IMR-90 (cell line): ENCODE data around the gene UCK2. TPM values are rescaled to one million over a fixed set of nuclear protein-coding genes. Genes with fewer than 3 reads are reported as not detected.

Experiments
- ATAC-seq: fragments of 200-7000 bp; cut with Tn5 transposase; 2 replicates; pipeline ENCODE4 v1.9.1; 2020; ENCODE audit warnings: low read depth, mild to moderate bottlenecking, moderate library complexity
- BruUV-seq: library from RNA; stranded (reverse); fragments of 400-500 nt; replicated peaks from 2 replicates; lab custom pipeline; 2021; lab: Mats Ljungman, UMichigan
- CTCF ChIA-PET: fragments of 300-600 bp; formaldehyde crosslinking; extraction: SDS; loops from one replicate; lab custom pipeline; 2021; ENCODE audit warnings: antibody characterized with exemption; lab: Yijun Ruan, JAX
- POLR2A ChIA-PET: fragments of 300-600 bp; sonication (Branson Sonifier 250); formaldehyde crosslinking; loops from one replicate; lab custom pipeline; 2022; ENCODE audit warnings: antibody characterized with exemption; ENCODE audit not compliant: unreplicated experiment; lab: Charles Lee
- DNase-seq: peaks from one replicate; pipeline ENCODE4 v3.0.0; 2013
- H2AFZ ChIP-seq: replicated peaks from 2 replicates; pipeline ENCODE3; 2013; ENCODE audit warnings: low read length, mild to moderate bottlenecking; ENCODE audit not compliant: poor library complexity
- H2AK5ac ChIP-seq: 2 replicates; pipeline ENCODE4 v1.6.1; 2013; ENCODE audit warnings: low read depth, low read length, inconsistent platforms
- H2AK9ac ChIP-seq: replicated peaks from 2 replicates; pipeline ENCODE3; 2013; ENCODE audit warnings: mild to moderate bottlenecking, low read depth, low read length, moderate library complexity; ENCODE audit not compliant: poor library complexity
- H2BK120ac ChIP-seq: 2 replicates; pipeline ENCODE4 v1.6.1; 2013; ENCODE audit warnings: low read depth, low read length, inconsistent platforms
- H2BK15ac ChIP-seq: 3 replicates; pipeline ENCODE4 v1.6.1; 2013; ENCODE audit warnings: low read depth, low read length, inconsistent platforms
- H2BK20ac ChIP-seq: 2 replicates; pipeline ENCODE4 v1.6.1; 2013; ENCODE audit warnings: low read depth, mild to moderate bottlenecking, inconsistent platforms, low read length, moderate library complexity
- H2BK5ac ChIP-seq: 2 replicates; pipeline ENCODE4 v1.6.1; 2013; ENCODE audit warnings: mild to moderate bottlenecking, low read depth, low read length, inconsistent platforms; ENCODE audit not compliant: poor library complexity, severe bottlenecking
- H3K14ac ChIP-seq: replicated peaks from 2 replicates; pipeline ENCODE4 v1.6.1; 2013; ENCODE audit warnings: low read depth, low read length, inconsistent platforms
- H3K18ac ChIP-seq: 2 replicates; pipeline ENCODE4 v1.6.1; 2013; ENCODE audit warnings: low read depth, low read length, control low read depth
- H3K23ac ChIP-seq: 2 replicates; pipeline ENCODE4 v1.6.1; 2013; ENCODE audit warnings: low read depth, low read length, inconsistent platforms
- H3K27ac ChIP-seq: 2 replicates; pipeline ENCODE4 v1.5.1; 2013; ENCODE audit warnings: mild to moderate bottlenecking, control low read depth, low read length; ENCODE audit not compliant: insufficient read depth
- H3K27me3 ChIP-seq: 2 replicates; pipeline ENCODE4 v1.6.1; 2013; ENCODE audit warnings: low read length; ENCODE audit not compliant: control insufficient read depth, insufficient read depth
- H3K36me3 ChIP-seq: 2 replicates; pipeline ENCODE4 v1.6.1; 2013; ENCODE audit warnings: low read length, mixed read lengths; ENCODE audit not compliant: control insufficient read depth, insufficient read depth
- H3K4ac ChIP-seq: 2 replicates; pipeline ENCODE4 v1.6.1; 2013; ENCODE audit warnings: low read depth, low read length, inconsistent platforms
- H3K4me1 ChIP-seq: 2 replicates; pipeline ENCODE4 v1.6.1; 2013; ENCODE audit warnings: low read length, mixed read lengths; ENCODE audit not compliant: control insufficient read depth, insufficient read depth
- H3K4me2 ChIP-seq: 2 replicates; pipeline ENCODE4 v1.6.1; 2013; ENCODE audit warnings: low read depth, mild to moderate bottlenecking, control low read depth, low read length, moderate library complexity
- H3K4me3 ChIP-seq: 2 replicates; pipeline ENCODE4 v1.5.1; 2013; ENCODE audit warnings: low read depth, mild to moderate bottlenecking, control low read depth, low read length, moderate library complexity; ENCODE audit not compliant: insufficient read depth
- H3K56ac ChIP-seq: 2 replicates; pipeline ENCODE4 v1.6.1; 2013; ENCODE audit warnings: low read length, inconsistent platforms; ENCODE audit not compliant: insufficient read depth; ENCODE audit errors: extremely low read depth
- H3K79me1 ChIP-seq, 2 experiments: 2 replicates each; pipeline ENCODE4 v1.6.1; 2013; ENCODE audit warnings: low read length in 2 of 2, inconsistent platforms in 1 of 2, low read depth in 1 of 2
- H3K9ac ChIP-seq: 2 replicates; pipeline ENCODE4 v1.6.1; 2013; ENCODE audit warnings: low read depth, low read length, control low read depth
- H3K9me1 ChIP-seq: 2 replicates; pipeline ENCODE4 v1.6.1; 2013; ENCODE audit warnings: low read length, inconsistent platforms; ENCODE audit not compliant: insufficient read depth
- H3K9me3 ChIP-seq: 2 replicates; pipeline ENCODE4 v1.6.1; 2013; ENCODE audit warnings: low read length; ENCODE audit not compliant: control insufficient read depth, insufficient read depth
- H4K20me1 ChIP-seq: 2 replicates; pipeline ENCODE4 v1.6.1; 2013; ENCODE audit warnings: low read length, inconsistent platforms; ENCODE audit not compliant: insufficient read depth
- H4K5ac ChIP-seq: 2 replicates; pipeline ENCODE4 v1.6.1; 2013; ENCODE audit warnings: mild to moderate bottlenecking, low read depth, low read length, control low read depth
- H4K8ac ChIP-seq, 2 experiments: 2 replicates each; pipeline ENCODE4 v1.6.1; 2013; ENCODE audit warnings: low read depth in 2 of 2, low read length in 2 of 2, control low read depth in 1 of 2, inconsistent platforms in 1 of 2
- H4K91ac ChIP-seq: 2 replicates; pipeline ENCODE4 v1.6.1; 2013; ENCODE audit warnings: low read depth, low read length, inconsistent platforms; ENCODE audit not compliant: insufficient read depth
- BHLHE40 ChIP-seq: fragments of 150-350 bp; IDR thresholded peaks from 2 replicates; pipeline ENCODE4 v1.6.1; 2016; ENCODE audit warnings: mild to moderate bottlenecking, low read depth, low read length
- CEBPB ChIP-seq: IDR thresholded peaks from 2 replicates; pipeline ENCODE4 v1.6.1; 2012; ENCODE audit warnings: low read depth, low read length, improper control_type of control experiment
- FOS ChIP-seq: fragments of 150-350 bp; IDR thresholded peaks from 2 replicates; pipeline ENCODE4 v1.6.1; 2016; ENCODE audit warnings: low read depth, low read length
- MAZ ChIP-seq: IDR thresholded peaks from 2 replicates; pipeline ENCODE4 v1.6.1; 2012; ENCODE audit warnings: low read depth, mild to moderate bottlenecking, low read length, improper control_type of control experiment, moderate library complexity, borderline replicate concordance
- MXI1 ChIP-seq: IDR thresholded peaks from 2 replicates; pipeline ENCODE4 v1.6.1; 2012; ENCODE audit warnings: low read depth, mild to moderate bottlenecking, low read length, moderate library complexity, borderline replicate concordance
- NFE2L2 ChIP-seq: fragments of 150-350 bp; IDR thresholded peaks from 2 replicates; pipeline ENCODE4 v1.6.1; 2016; ENCODE audit warnings: low read depth, mild to moderate bottlenecking, low read length
- POLR2A ChIP-seq: IDR thresholded peaks from 2 replicates; pipeline ENCODE4 v1.6.1; 2012; ENCODE audit warnings: mild to moderate bottlenecking, low read depth, low read length
- RAD21 ChIP-seq: IDR thresholded peaks from 2 replicates; pipeline ENCODE4 v1.6.1; 2012; ENCODE audit warnings: low read length, improper control_type of control experiment
- RFX5 ChIP-seq: IDR thresholded peaks from 2 replicates; pipeline ENCODE4 v1.8.0; 2012; ENCODE audit warnings: low read depth, mild to moderate bottlenecking, low read length, moderate library complexity
- SMC3 ChIP-seq: fragments of 150-350 bp; IDR thresholded peaks from 2 replicates; pipeline ENCODE4 v1.6.1; 2016; ENCODE audit warnings: low read depth, mild to moderate bottlenecking, antibody characterized with exemption, low read length, moderate library complexity
- WGBS, 2 experiments: methylation state at CpG; one replicate each; pipeline versions ENCODE4 v1.1.5 to v1.1.7; 2013; ENCODE audit warnings: missing lambda C conversion rate in 2 of 2; ENCODE audit not compliant: insufficient read length in 1 of 2; ENCODE audit errors: extremely low coverage in 2 of 2; 5-methylcytosine and 5-hydroxymethylcytosine counted together
- dilution Hi-C: fragments of 300-500 bp; cut with HindIII; formaldehyde crosslinking; loops from one replicate; pipeline ENCODE4 v1.14.3; 2018; ENCODE audit warnings: low sequenced_read_pairs; ENCODE audit not compliant: unreplicated experiment
- in situ Hi-C: fragments of 300-500 bp; cut with MboI; formaldehyde crosslinking; loops from 3 replicates; pipeline ENCODE4 v1.14.3; 2019; ENCODE audit warnings: low sequenced_read_pairs, inconsistent platforms, mixed read lengths
- intact Hi-C: fragments of 100-400 bp; cut with micrococcal nuclease; formaldehyde crosslinking; loops from 2 replicates; pipeline ENCODE4 v1.10.0; 2022
- polyA plus RNA-seq, 3 experiments: library from polyadenylated mRNA; depleted of rRNA; stranded (reverse); fragments of >200 nt; gene quantifications; 2 replicates each; pipeline ENCODE4 v1.2.3, GENCODE V29; 2012; ENCODE audit warnings: low replicate concordance in 1 of 3
- total RNA-seq: library from RNA; depleted of rRNA; stranded (reverse); fragments of >200 nt; gene quantifications from 2 replicates; pipeline ENCODE4 v1.2.3, GENCODE V29; 2012
- TF ChIP-seq, protein P1 (sequence below): fragments of 150-350 bp; IDR thresholded peaks from 2 replicates; pipeline ENCODE4 v1.6.1; 2016; ENCODE audit warnings: low read depth, mild to moderate bottlenecking, low read length, moderate library complexity, borderline replicate concordance
- TF ChIP-seq, protein P2 (sequence below): conservative IDR thresholded peaks from 2 replicates; pipeline ENCODE4 v1.5.1; 2012; ENCODE audit warnings: mild to moderate bottlenecking, low read depth, low read length, improper control_type of control experiment
- TF ChIP-seq, protein P3 (sequence below): fragments of 150-350 bp; IDR thresholded peaks from 2 replicates; pipeline ENCODE4 v1.6.1; 2017; ENCODE audit warnings: mild to moderate bottlenecking, antibody characterized with exemption, low read length, low read depth

The UCK2 gene
- total and polyA plus RNA-seq, 2 of the 4 experiments (the other 2 are of a cell fraction), result 83.0 to 87.8 TPM

DNA sequence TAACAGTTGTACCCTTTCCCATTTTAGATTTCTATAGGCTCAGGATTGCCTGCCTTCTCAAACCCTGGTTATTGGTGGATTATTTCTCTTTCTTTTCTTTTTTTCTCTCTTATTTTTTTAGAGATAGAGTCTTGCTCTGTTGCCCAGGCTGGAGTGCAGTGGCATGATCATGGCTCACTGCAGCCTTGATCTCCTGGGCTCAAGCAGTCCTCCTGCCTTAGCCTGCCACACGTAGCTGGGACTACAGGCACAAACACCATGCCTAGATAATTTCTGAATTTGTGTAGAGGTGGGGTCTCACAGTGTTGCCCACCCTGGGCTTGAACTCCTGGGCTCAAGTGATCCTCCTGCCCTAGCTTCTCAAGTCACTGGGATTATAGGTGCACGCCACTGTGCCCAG lies 58.8 kb downstream of the UCK2 start:
- peaks cover 68 to 86% of the 10 kb centered on the region in 2 experiments for H3K79me1 ChIP-seq
- intact Hi-C loops (no loop called here), in situ Hi-C loops (no loop called here), dilution Hi-C loops (no loop called here)
- peaks cover 24% of the 10 kb centered on the region for H3K9me1 ChIP-seq
- ChIA-PET CTCF (no interaction called here), POLR2A (no interaction called here)
- no peak overlapping the region for H4K5ac ChIP-seq
- H2AFZ ChIP-seq, result no peak overlapping the region
- H3K9me3 ChIP-seq, result no peaks in the 10 kb centered on the region
- no TSS peak for BruUV-seq
- no peak overlapping the region for H3K14ac ChIP-seq
- H3K4me3 ChIP-seq, result no peak overlapping the region
- TF ChIP-seq RFX5, result no peak
- TF ChIP-seq FOS, result no peak
- TF ChIP-seq POLR2A, result no peak
- TF ChIP-seq NFE2L2, result no peak
- TF ChIP-seq, protein P1, sequence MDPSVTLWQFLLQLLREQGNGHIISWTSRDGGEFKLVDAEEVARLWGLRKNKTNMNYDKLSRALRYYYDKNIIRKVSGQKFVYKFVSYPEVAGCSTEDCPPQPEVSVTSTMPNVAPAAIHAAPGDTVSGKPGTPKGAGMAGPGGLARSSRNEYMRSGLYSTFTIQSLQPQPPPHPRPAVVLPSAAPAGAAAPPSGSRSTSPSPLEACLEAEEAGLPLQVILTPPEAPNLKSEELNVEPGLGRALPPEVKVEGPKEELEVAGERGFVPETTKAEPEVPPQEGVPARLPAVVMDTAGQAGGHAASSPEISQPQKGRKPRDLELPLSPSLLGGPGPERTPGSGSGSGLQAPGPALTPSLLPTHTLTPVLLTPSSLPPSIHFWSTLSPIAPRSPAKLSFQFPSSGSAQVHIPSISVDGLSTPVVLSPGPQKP, result no peak
- TF ChIP-seq MXI1, result no peak
- TF ChIP-seq BHLHE40, result no peak
- TF ChIP-seq RAD21, result no peak
- no peak for TF ChIP-seq CEBPB
- TF ChIP-seq, protein P2, sequence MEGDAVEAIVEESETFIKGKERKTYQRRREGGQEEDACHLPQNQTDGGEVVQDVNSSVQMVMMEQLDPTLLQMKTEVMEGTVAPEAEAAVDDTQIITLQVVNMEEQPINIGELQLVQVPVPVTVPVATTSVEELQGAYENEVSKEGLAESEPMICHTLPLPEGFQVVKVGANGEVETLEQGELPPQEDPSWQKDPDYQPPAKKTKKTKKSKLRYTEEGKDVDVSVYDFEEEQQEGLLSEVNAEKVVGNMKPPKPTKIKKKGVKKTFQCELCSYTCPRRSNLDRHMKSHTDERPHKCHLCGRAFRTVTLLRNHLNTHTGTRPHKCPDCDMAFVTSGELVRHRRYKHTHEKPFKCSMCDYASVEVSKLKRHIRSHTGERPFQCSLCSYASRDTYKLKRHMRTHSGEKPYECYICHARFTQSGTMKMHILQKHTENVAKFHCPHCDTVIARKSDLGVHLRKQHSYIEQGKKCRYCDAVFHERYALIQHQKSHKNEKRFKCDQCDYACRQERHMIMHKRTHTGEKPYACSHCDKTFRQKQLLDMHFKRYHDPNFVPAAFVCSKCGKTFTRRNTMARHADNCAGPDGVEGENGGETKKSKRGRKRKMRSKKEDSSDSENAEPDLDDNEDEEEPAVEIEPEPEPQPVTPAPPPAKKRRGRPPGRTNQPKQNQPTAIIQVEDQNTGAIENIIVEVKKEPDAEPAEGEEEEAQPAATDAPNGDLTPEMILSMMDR, result no peak
- TF ChIP-seq MAZ, result no peak
- no peak for TF ChIP-seq SMC3
- TF ChIP-seq, protein P3, sequence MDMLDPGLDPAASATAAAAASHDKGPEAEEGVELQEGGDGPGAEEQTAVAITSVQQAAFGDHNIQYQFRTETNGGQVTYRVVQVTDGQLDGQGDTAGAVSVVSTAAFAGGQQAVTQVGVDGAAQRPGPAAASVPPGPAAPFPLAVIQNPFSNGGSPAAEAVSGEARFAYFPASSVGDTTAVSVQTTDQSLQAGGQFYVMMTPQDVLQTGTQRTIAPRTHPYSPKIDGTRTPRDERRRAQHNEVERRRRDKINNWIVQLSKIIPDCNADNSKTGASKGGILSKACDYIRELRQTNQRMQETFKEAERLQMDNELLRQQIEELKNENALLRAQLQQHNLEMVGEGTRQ, result no peak
- no peak overlapping the region for H3K23ac ChIP-seq
- H2BK120ac ChIP-seq, result no peak overlapping the region
- H3K9ac ChIP-seq, result no peak overlapping the region
- H2AK5ac ChIP-seq, result no peak overlapping the region
- peaks cover 1% of the 10 kb centered on the region; the same call in 1 of the 2 replicates for H3K36me3 ChIP-seq
- H2BK15ac ChIP-seq, result no peak overlapping the region
- H3K27me3 ChIP-seq, result no peaks in the 10 kb centered on the region
- no peak overlapping the region for H2AK9ac ChIP-seq
- no peak for DNase-seq
- H3K27ac ChIP-seq, result no peak overlapping the region
- no peak overlapping the region for H3K56ac ChIP-seq
- H2BK5ac ChIP-seq, result no peak overlapping the region
- H3K4ac ChIP-seq, result no peak overlapping the region
- H4K91ac ChIP-seq, result no peak overlapping the region
- no peak overlapping the region for H2BK20ac ChIP-seq
- no peak overlapping the region for H3K18ac ChIP-seq
- H4K8ac ChIP-seq, result no peak overlapping the region
- peaks cover 27% of the 10 kb centered on the region for H4K20me1 ChIP-seq
- ATAC-seq, result no peak
- no peak overlapping the region for H3K4me2 ChIP-seq
- peaks cover 16% of the 10 kb centered on the region for H3K4me1 ChIP-seq
- WGBS, 2 experiments, result no CpG with 5 or more reads among the region's 2 CpGs
